SH-SY5Y (cell line): ENCODE measurements around the gene C5.

Experiments
- GATA2 ChIP-seq: IDR thresholded peaks from 2 replicates; pipeline ENCODE4 v1.6.1; 2011; ENCODE audit warnings: mild to moderate bottlenecking, low read depth, low read length
- GATA3 ChIP-seq: IDR thresholded peaks from 2 replicates; pipeline ENCODE4 v1.6.1; 2011; ENCODE audit warnings: low read depth, mild to moderate bottlenecking, low read length, moderate library complexity

- no peak for TF ChIP-seq GATA2
- no peak for TF ChIP-seq GATA3
Observed at GRCh38 chr9:120996409-120996808, 53.7 kb downstream of the C5 start.
